Esophagus squamous epithelium (tissue), 5 donors: ENCODE data around the gene PRLH. TPM values are rescaled to one million over a fixed set of nuclear protein-coding genes. Genes with fewer than 3 reads are reported as not detected.

Experiments used
- DNase-seq: peaks from one replicate; lab custom pipeline; 2025; lab: John Stamatoyannopoulos, UW
- H3K27ac ChIP-seq, 4 donors: fragments of 200-600 bp; sonication (generic); one replicate each; pipeline ENCODE4 v1.5.1; 2016 to 2019; ENCODE audit warnings: mild to moderate bottlenecking in 1 of 4
- H3K27me3 ChIP-seq, 4 donors: fragments of 200-600 bp; sonication (generic); 1 replicate in 3 of 4; 2 replicates in 1 of 4; pipeline versions ENCODE4 v1.5.1 to v1.6.0; 2017 to 2021; ENCODE audit warnings: antibody characterized with exemption in 1 of 4
- H3K36me3 ChIP-seq, 3 donors: fragments of 200-600 bp; sonication (generic); one replicate each; pipeline ENCODE4 v1.5.1; 2016 to 2019
- H3K4me1 ChIP-seq, 3 donors: fragments of 200-600 bp; sonication (generic); one replicate each; pipeline ENCODE4 v1.5.1; 2017 to 2019
- H3K4me3 ChIP-seq, 4 donors: fragments of 200-600 bp; sonication (generic); 1 replicate in 3 of 4; 2 replicates in 1 of 4; pipeline ENCODE4 v1.5.1; 2016 to 2019; ENCODE audit warnings: mild to moderate bottlenecking in 2 of 4, moderate library complexity in 1 of 4
- H3K9me3 ChIP-seq, 3 donors: fragments of 200-600 bp; sonication (generic); one replicate each; pipeline ENCODE4 v1.5.1; 2016 to 2019
- POLR2A ChIP-seq, 4 donors: fragments of 450-650 bp; IDR thresholded peaks; one replicate each; pipeline ENCODE4 v1.6.1; 2017; ENCODE audit warnings: antibody characterized with exemption in 4 of 4, mild to moderate bottlenecking in 4 of 4, moderate library complexity in 3 of 4
- WGBS, 2 donors: methylation state at CpG; one replicate each; pipeline ENCODE4 v1.1.5; 2018; 5-methylcytosine and 5-hydroxymethylcytosine counted together
- intact Hi-C: fragments of 100-400 bp; cut with DNase I; formaldehyde crosslinking; loops from one replicate; pipeline ENCODE4 v1.15.0; 2022
- total RNA-seq, 4 donors: library from RNA; depleted of rRNA; stranded (reverse); fragments of >200 nt; gene quantifications; one replicate each; pipeline ENCODE4 v1.1.0, GENCODE V29; 2016
- TF ChIP-seq, protein P1 (sequence below), 6 experiments: fragments of 450-650 bp in 4 of 6; fragments of 200-600 bp in 2 of 6; sonication (generic) in 2 of 6; IDR thresholded peaks; one replicate each; pipeline ENCODE4 v1.5.1; 2016 to 2019; ENCODE audit warnings: antibody characterized with exemption in 6 of 6, mild to moderate bottlenecking in 4 of 6, moderate library complexity in 4 of 6
- donor health status: DM: yes; HTN: yes; CAD: no.

The PRLH gene
- total RNA-seq, 4 donors from 2014 or later = not detected

- Histone ChIP-seq H3K36me3 (peaks cover 0 to 19% (median 0%) of the 10 kb centered on the region in 3 donors), H3K9me3 (peaks cover 0 to 6% (median 0%) of the 10 kb centered on the region in 3 donors), H3K27ac (no peak overlapping the region), H3K27me3 (no peaks in the 10 kb centered on the region), H3K4me1 (peaks cover 0 to 8% (median 0%) of the 10 kb centered on the region in 3 donors), H3K4me3 (no peak overlapping the region)
- WGBS, 2 donors = 62 to 67% methylated on average over 11 to 16 of the region's 17 CpGs
- no peak for DNase-seq
- intact Hi-C loops = no loop called here
- TF ChIP-seq, protein P1, sequence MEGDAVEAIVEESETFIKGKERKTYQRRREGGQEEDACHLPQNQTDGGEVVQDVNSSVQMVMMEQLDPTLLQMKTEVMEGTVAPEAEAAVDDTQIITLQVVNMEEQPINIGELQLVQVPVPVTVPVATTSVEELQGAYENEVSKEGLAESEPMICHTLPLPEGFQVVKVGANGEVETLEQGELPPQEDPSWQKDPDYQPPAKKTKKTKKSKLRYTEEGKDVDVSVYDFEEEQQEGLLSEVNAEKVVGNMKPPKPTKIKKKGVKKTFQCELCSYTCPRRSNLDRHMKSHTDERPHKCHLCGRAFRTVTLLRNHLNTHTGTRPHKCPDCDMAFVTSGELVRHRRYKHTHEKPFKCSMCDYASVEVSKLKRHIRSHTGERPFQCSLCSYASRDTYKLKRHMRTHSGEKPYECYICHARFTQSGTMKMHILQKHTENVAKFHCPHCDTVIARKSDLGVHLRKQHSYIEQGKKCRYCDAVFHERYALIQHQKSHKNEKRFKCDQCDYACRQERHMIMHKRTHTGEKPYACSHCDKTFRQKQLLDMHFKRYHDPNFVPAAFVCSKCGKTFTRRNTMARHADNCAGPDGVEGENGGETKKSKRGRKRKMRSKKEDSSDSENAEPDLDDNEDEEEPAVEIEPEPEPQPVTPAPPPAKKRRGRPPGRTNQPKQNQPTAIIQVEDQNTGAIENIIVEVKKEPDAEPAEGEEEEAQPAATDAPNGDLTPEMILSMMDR (IDR thresholded peaks at IDR 0.05) = no peak
- no peak for TF ChIP-seq POLR2A (IDR thresholded peaks at IDR 0.05)
Measured at GRCh38 chr2:237549643-237550415, 16.5 kb upstream of the PRLH start.

GRCh38 chr2:237551071-237551574 lies 15.3 kb upstream of the PRLH start:
- Histone ChIP-seq H3K27me3 (no peaks in the 10 kb centered on the region), H3K27ac (no peak overlapping the region), H3K4me3 (no peak overlapping the region), H3K4me1 (peaks cover 0 to 8% (median 0%) of the 10 kb centered on the region in 3 donors), H3K36me3 (peaks cover 0 to 19% (median 0%) of the 10 kb centered on the region in 3 donors), H3K9me3 (peaks cover 0 to 19% (median 6%) of the 10 kb centered on the region in 3 donors)
- no peak for DNase-seq
- WGBS, 2 donors = 82 to 96% methylated on average over 5 to 7 of the region's 16 CpGs
- intact Hi-C loops = no loop called here
- no peak for TF ChIP-seq POLR2A (IDR thresholded peaks at IDR 0.05)
- TF ChIP-seq, protein P1 (IDR thresholded peaks at IDR 0.05) = no peak

- Histone ChIP-seq H3K9me3 (peaks cover 0 to 22% (median 6%) of the 10 kb centered on the region in 3 donors), H3K27ac (no peak overlapping the region), H3K4me1 (peaks cover 0 to 4% (median 0%) of the 10 kb centered on the region in 3 donors), H3K27me3 (no peaks in the 10 kb centered on the region), H3K36me3 (peaks cover 0 to 19% (median 0%) of the 10 kb centered on the region in 3 donors), H3K4me3 (no peak overlapping the region)
- WGBS, 2 donors = 85 to 99% methylated on average over 5 of the region's 6 CpGs
- no peak for DNase-seq
- TF ChIP-seq, protein P1 (IDR thresholded peaks at IDR 0.05) = no peak
- TF ChIP-seq POLR2A (IDR thresholded peaks at IDR 0.05) = no peak
- intact Hi-C loops = no loop called here
Measured at GRCh38 chr2:237552908-237553307, 13.5 kb upstream of the PRLH start.

DNA sequence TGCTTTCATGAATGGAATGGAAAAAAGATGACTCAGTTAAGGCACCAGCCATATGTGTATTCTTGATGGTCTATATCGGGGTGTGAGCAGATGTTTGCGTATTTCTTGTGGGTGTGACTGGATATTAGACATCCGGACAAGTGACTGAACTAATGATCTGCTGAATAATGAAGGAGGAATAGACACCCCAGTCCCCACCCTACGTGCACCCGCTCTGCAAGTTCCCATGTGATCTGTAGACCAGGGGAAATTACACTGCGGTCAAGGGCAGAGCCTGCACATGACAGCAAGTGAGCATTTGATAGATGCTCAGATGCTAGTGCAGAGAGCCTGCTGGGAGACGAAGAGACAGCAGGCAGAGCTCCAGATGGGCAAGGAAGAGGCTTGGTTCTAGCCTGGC lies 12.4 kb upstream of the PRLH start:
- intact Hi-C loops = no loop called here
- H3K36me3 ChIP-seq = peaks cover 0 to 19% (median 0%) of the 10 kb centered on the region in 3 donors
- H3K4me1 ChIP-seq = peaks cover 1 to 5% (median 4%) of the 10 kb centered on the region in 3 donors
- 59 to 80% methylated on average over 6 to 7 of the region's 7 CpGs for WGBS, 2 donors
- no peak overlapping the region for H3K4me3 ChIP-seq
- no peaks in the 10 kb centered on the region for H3K27me3 ChIP-seq
- no peak for TF ChIP-seq POLR2A (IDR thresholded peaks at IDR 0.05)
- TF ChIP-seq, protein P1 (IDR thresholded peaks at IDR 0.05) = no peak
- H3K27ac ChIP-seq = no peak overlapping the region
- peaks cover 0 to 22% (median 6%) of the 10 kb centered on the region in 3 donors for H3K9me3 ChIP-seq
- DNase-seq = no peak

DNA sequence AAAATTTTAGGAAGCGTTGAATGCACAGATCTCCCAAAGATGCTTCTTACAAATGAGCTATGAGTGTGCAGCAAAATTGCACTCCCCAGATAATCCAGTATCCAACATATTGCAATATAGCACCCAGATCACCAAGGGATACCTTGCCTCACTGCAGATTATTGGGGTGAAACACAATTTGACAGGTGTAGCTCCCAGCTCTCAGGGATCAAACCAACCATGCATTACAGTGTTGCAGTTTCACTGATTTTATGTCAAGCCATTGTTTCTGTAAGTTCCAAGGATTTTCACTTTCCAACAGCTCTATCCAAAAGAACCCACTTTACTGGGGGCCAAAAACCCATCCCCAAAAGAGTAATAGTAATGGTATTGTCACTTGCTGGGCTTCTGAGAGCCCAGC lies 10.8 kb upstream of the PRLH start:
- H3K9me3 ChIP-seq = peaks cover 0 to 22% (median 6%) of the 10 kb centered on the region in 3 donors
- peaks cover 7 to 15% (median 10%) of the 10 kb centered on the region in 3 donors for H3K4me1 ChIP-seq
- DNase-seq = no peak
- no peak overlapping the region for H3K27ac ChIP-seq
- peaks cover 0 to 19% (median 0%) of the 10 kb centered on the region in 3 donors for H3K36me3 ChIP-seq
- WGBS, 2 donors = 94 to 100% methylated on average over 1 of the region's 1 CpG
- intact Hi-C loops = no loop called here
- H3K4me3 ChIP-seq = no peak overlapping the region
- no peak for TF ChIP-seq POLR2A (IDR thresholded peaks at IDR 0.05)
- TF ChIP-seq, protein P1 (IDR thresholded peaks at IDR 0.05) = no peak
- no peaks in the 10 kb centered on the region for H3K27me3 ChIP-seq
